GM18507 (cell line): ENCODE measurements around the gene DYSF.

Source experiments
- DNase-seq: peaks from one replicate; pipeline ENCODE4 v3.0.0; 2011; ENCODE audit warnings: low read depth; ENCODE audit not compliant: insufficient read length; ENCODE audit errors: extremely low spot score
- FAIRE-seq: peaks from 2 replicates; lab custom pipeline; 2011; peaks lifted over from hg19 to GRCh38; lab: Jason Lieb, UNC

The DYSF gene

GRCh38 chr2:71690876-71691475 lies 237.6 kb downstream of the DYSF start:
- DNase-seq = no peak
- FAIRE-seq = no peak

- no peak for FAIRE-seq
These were observed 238.5 kb downstream of the DYSF start for GRCh38 chr2:71691747-71692441.

GRCh38 chr2:71692621-71693277 lies 239.4 kb downstream of the DYSF start:
- DNase-seq (no peak), FAIRE-seq (no peak)

More at GRCh38 chr2:71691747-71692441, 238.5 kb downstream of the DYSF start:
- no peak for DNase-seq

- no peak for FAIRE-seq
- DNase-seq = no peak
These were observed 240.2 kb downstream of the DYSF start for GRCh38 chr2:71693286-71694270.

- no peak for FAIRE-seq
- DNase-seq = no peak
These were observed 241.3 kb downstream of the DYSF start for GRCh38 chr2:71694501-71695234.

GRCh38 chr2:71695235-71696120 lies 242.1 kb downstream of the DYSF start:
- FAIRE-seq = no peak
- DNase-seq = no peak

- no peak for FAIRE-seq
- no peak for DNase-seq
These were observed 243.0 kb downstream of the DYSF start for GRCh38 chr2:71696381-71696780.

- FAIRE-seq (no peak), DNase-seq (no peak)
These were observed 244.0 kb downstream of the DYSF start for GRCh38 chr2:71697106-71698004.

GRCh38 chr2:71699428-71699827 lies 246.1 kb downstream of the DYSF start:
- no peak for FAIRE-seq
- no peak for DNase-seq

- FAIRE-seq = no peak
- DNase-seq = no peak
These were observed 246.8 kb downstream of the DYSF start for GRCh38 chr2:71700041-71700657.

- FAIRE-seq (no peak), DNase-seq (no peak)
These were observed 247.5 kb downstream of the DYSF start for GRCh38 chr2:71700658-71701397.

- DNase-seq (no peak), FAIRE-seq (no peak)
These were observed 249.0 kb downstream of the DYSF start for GRCh38 chr2:71702071-71702970.

GRCh38 chr2:71702971-71703898 lies 249.9 kb downstream of the DYSF start:
- no peak for FAIRE-seq

GRCh38 chr2:71704131-71704561 lies 250.8 kb downstream of the DYSF start:
- FAIRE-seq (no peak), DNase-seq (no peak)

More at GRCh38 chr2:71702971-71703898, 249.9 kb downstream of the DYSF start:
- no peak for DNase-seq
